Astrocyte (in vitro differentiated cells and primary cell): Measurements from ENCODE around the gene ARHGAP26. TPM values are rescaled to one million over a fixed set of nuclear protein-coding genes. Genes with fewer than 3 reads are reported as not detected.

Source experiments
- DNase-seq: peaks from one replicate; pipeline ENCODE4 v3.0.0-alpha.2; 2010; ENCODE audit warnings: low read depth
- FAIRE-seq: peaks from 2 replicates; lab custom pipeline; 2011; peaks lifted over from hg19 to GRCh38; lab: Jason Lieb, UNC
- H2AFZ ChIP-seq: 2 replicates; pipeline ENCODE4 v1.6.0; 2012; ENCODE audit warnings: low read depth, low read length, inconsistent platforms
- H3K27ac ChIP-seq: 2 replicates; pipeline ENCODE4 v1.5.1; 2011; ENCODE audit warnings: low read depth, low read length, inconsistent platforms
- H3K27me3 ChIP-seq: 2 replicates; pipeline ENCODE4 v1.6.0; 2011; ENCODE audit warnings: low read length, inconsistent platforms; ENCODE audit not compliant: insufficient read depth
- H3K36me3 ChIP-seq: 2 replicates; pipeline ENCODE4 v1.5.1; 2011; ENCODE audit warnings: low read length, inconsistent platforms; ENCODE audit not compliant: insufficient read depth
- H3K4me1 ChIP-seq: 2 replicates; pipeline ENCODE4 v1.5.1; 2011; ENCODE audit warnings: low read length, inconsistent platforms; ENCODE audit not compliant: insufficient read depth
- H3K4me2 ChIP-seq: 2 replicates; pipeline ENCODE4 v1.6.0; 2012; ENCODE audit warnings: low read length, inconsistent platforms
- H3K4me3 ChIP-seq: 2 replicates; pipeline ENCODE4 v1.5.1; 2011; ENCODE audit warnings: low read depth, mild to moderate bottlenecking, low read length, inconsistent platforms; ENCODE audit not compliant: insufficient read depth
- H3K79me2 ChIP-seq: 2 replicates; pipeline ENCODE4 v1.6.0; 2012; ENCODE audit warnings: mild to moderate bottlenecking, low read length, inconsistent platforms; ENCODE audit not compliant: insufficient read depth
- H3K9ac ChIP-seq: 2 replicates; pipeline ENCODE4 v1.6.0; 2012; ENCODE audit warnings: mild to moderate bottlenecking, low read length, inconsistent platforms
- H3K9me3 ChIP-seq: 2 replicates; pipeline ENCODE4 v1.5.1; 2012; ENCODE audit warnings: low read depth, mild to moderate bottlenecking, low read length, inconsistent platforms; ENCODE audit not compliant: insufficient read depth
- H4K20me1 ChIP-seq: 2 replicates; pipeline ENCODE4 v1.6.0; 2012; ENCODE audit warnings: low read length, inconsistent platforms; ENCODE audit not compliant: insufficient read depth
- H3K27ac Mint-ChIP-seq: one replicate; pipeline ENCODE4 v1.8.0; 2021; ENCODE audit warnings: mild to moderate bottlenecking, mixed read lengths; ENCODE audit not compliant: unreplicated experiment
- H3K27me3 Mint-ChIP-seq: one replicate; pipeline ENCODE4 v1.8.0; 2021; ENCODE audit warnings: low read depth, mixed read lengths; ENCODE audit not compliant: unreplicated experiment
- H3K36me3 Mint-ChIP-seq: one replicate; pipeline ENCODE4 v1.8.0; 2021; ENCODE audit warnings: low read depth, mixed read lengths; ENCODE audit not compliant: unreplicated experiment
- H3K4me1 Mint-ChIP-seq: one replicate; pipeline ENCODE4 v1.8.0; 2021; ENCODE audit warnings: low read depth, mixed read lengths; ENCODE audit not compliant: unreplicated experiment
- H3K4me3 Mint-ChIP-seq: one replicate; pipeline ENCODE4 v1.8.0; 2021; ENCODE audit warnings: mild to moderate bottlenecking, moderate library complexity, mixed read lengths; ENCODE audit not compliant: unreplicated experiment
- H3K9me3 Mint-ChIP-seq: one replicate; pipeline ENCODE4 v1.8.0; 2021; ENCODE audit warnings: mild to moderate bottlenecking, mixed read lengths; ENCODE audit not compliant: unreplicated experiment
- EZH2 ChIP-seq: IDR thresholded peaks from 2 replicates; pipeline ENCODE4 v1.6.1; 2012; ENCODE audit warnings: mild to moderate bottlenecking, low read length, inconsistent platforms; ENCODE audit not compliant: insufficient read depth
- total RNA-seq: library from RNA; stranded (reverse); gene quantifications from 2 replicates; pipeline ENCODE4 v1.2.1, GENCODE V29; 2021
- TF ChIP-seq, protein P1 (sequence below): IDR thresholded peaks from 2 replicates; pipeline ENCODE4 v1.5.1; 2011; ENCODE audit warnings: low read depth, mild to moderate bottlenecking, inconsistent platforms, low read length, moderate library complexity; ENCODE audit not compliant: insufficient read depth

Gene ARHGAP26
- total RNA-seq, 1 donor from 2014 or later, result 5.6 TPM

DNA sequence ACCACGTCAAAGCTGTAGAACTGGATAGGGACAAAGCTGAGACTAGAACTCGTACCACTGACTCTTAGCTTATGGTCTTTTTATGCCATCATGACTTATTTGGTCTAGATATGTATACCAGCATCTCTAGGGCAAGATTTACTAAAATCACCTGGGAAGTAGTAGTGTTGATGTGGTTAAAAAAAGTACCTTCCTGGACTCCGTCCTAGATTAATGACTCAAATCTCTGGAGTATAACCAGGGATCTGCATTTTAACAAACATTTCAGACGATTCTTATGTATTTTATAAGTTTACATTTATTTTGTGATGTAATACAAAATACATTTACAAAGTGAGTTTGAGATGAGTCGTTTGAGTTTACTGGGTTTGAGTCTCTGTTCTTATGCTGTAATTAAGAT lies 68.7 kb downstream of the ARHGAP26 start:
- H4K20me1 ChIP-seq, result no peaks in the 10 kb centered on the region
- H3K27ac ChIP-seq, result no peak overlapping the region
- peaks cover 2% of the 10 kb centered on the region for H3K9me3 Mint-ChIP-seq
- no peak overlapping the region for H3K4me3 Mint-ChIP-seq
- no peak overlapping the region for H3K4me3 ChIP-seq
- H3K9me3 ChIP-seq, result no peaks in the 10 kb centered on the region
- no peaks in the 10 kb centered on the region for H3K36me3 ChIP-seq
- H3K9ac ChIP-seq, result no peak overlapping the region
- H3K4me1 ChIP-seq, result no peaks in the 10 kb centered on the region
- no peak for DNase-seq
- H3K27me3 ChIP-seq, result peaks cover 2% of the 10 kb centered on the region
- FAIRE-seq, result no peak
- H3K27me3 Mint-ChIP-seq, result peaks cover 4% of the 10 kb centered on the region
- TF ChIP-seq, protein P1, sequence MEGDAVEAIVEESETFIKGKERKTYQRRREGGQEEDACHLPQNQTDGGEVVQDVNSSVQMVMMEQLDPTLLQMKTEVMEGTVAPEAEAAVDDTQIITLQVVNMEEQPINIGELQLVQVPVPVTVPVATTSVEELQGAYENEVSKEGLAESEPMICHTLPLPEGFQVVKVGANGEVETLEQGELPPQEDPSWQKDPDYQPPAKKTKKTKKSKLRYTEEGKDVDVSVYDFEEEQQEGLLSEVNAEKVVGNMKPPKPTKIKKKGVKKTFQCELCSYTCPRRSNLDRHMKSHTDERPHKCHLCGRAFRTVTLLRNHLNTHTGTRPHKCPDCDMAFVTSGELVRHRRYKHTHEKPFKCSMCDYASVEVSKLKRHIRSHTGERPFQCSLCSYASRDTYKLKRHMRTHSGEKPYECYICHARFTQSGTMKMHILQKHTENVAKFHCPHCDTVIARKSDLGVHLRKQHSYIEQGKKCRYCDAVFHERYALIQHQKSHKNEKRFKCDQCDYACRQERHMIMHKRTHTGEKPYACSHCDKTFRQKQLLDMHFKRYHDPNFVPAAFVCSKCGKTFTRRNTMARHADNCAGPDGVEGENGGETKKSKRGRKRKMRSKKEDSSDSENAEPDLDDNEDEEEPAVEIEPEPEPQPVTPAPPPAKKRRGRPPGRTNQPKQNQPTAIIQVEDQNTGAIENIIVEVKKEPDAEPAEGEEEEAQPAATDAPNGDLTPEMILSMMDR, result no peak
- no peak for TF ChIP-seq EZH2
- H3K27ac Mint-ChIP-seq, result no peak overlapping the region
- no peaks in the 10 kb centered on the region for H3K36me3 Mint-ChIP-seq
- no peaks in the 10 kb centered on the region for H3K4me1 Mint-ChIP-seq
- no peak overlapping the region for H3K4me2 ChIP-seq
- H2AFZ ChIP-seq, result no peak overlapping the region
- no peaks in the 10 kb centered on the region for H3K79me2 ChIP-seq

- FAIRE-seq (no peak), DNase-seq (no peak)
- Histone ChIP-seq H3K27me3 (peaks cover 2% of the 10 kb centered on the region), H3K9ac (no peak overlapping the region), H3K4me1 (no peaks in the 10 kb centered on the region), H3K4me2 (no peak overlapping the region), H3K27ac (no peak overlapping the region), H3K9me3 (no peaks in the 10 kb centered on the region), H3K79me2 (no peaks in the 10 kb centered on the region), H2AFZ (no peak overlapping the region), H4K20me1 (no peaks in the 10 kb centered on the region), H3K4me3 (no peak overlapping the region), H3K36me3 (no peaks in the 10 kb centered on the region)
- Mint-ChIP-seq H3K9me3 (peaks cover 2% of the 10 kb centered on the region), H3K27me3 (peaks cover 4% of the 10 kb centered on the region), H3K4me1 (no peaks in the 10 kb centered on the region), H3K4me3 (no peak overlapping the region), H3K36me3 (no peaks in the 10 kb centered on the region), H3K27ac (no peak overlapping the region)
- TF ChIP-seq EZH2, result no peak
- TF ChIP-seq, protein P1, result no peak
Observed at GRCh38 chr5:142839711-142840346, 69.7 kb downstream of the ARHGAP26 start.

GRCh38 chr5:142840575-142840974 lies 70.4 kb downstream of the ARHGAP26 start:
- Histone ChIP-seq H3K4me1 (no peaks in the 10 kb centered on the region), H3K36me3 (no peaks in the 10 kb centered on the region), H3K9ac (no peak overlapping the region), H3K27me3 (peaks cover 2% of the 10 kb centered on the region), H2AFZ (no peak overlapping the region), H3K9me3 (no peaks in the 10 kb centered on the region), H4K20me1 (no peaks in the 10 kb centered on the region), H3K4me2 (no peak overlapping the region), H3K4me3 (no peak overlapping the region), H3K27ac (no peak overlapping the region), H3K79me2 (no peaks in the 10 kb centered on the region)
- peaks cover 4% of the 10 kb centered on the region for H3K27me3 Mint-ChIP-seq
- H3K4me1 Mint-ChIP-seq, result peaks cover 7% of the 10 kb centered on the region
- DNase-seq, result no peak
- FAIRE-seq, result no peak
- TF ChIP-seq EZH2, result no peak
- TF ChIP-seq, protein P1, result no peak
- H3K36me3 Mint-ChIP-seq, result no peaks in the 10 kb centered on the region
- H3K9me3 Mint-ChIP-seq, result peaks cover 2% of the 10 kb centered on the region
- H3K4me3 Mint-ChIP-seq, result no peak overlapping the region
- no peak overlapping the region for H3K27ac Mint-ChIP-seq
